ENCODE results near the gene AGPAT3. TPM values are rescaled to one million over a fixed set of nuclear protein-coding genes. Genes with fewer than 3 reads are reported as not detected.

AGPAT3 gene
- polyA plus RNA-seq, 2 of the 4 experiments (the other 2 are of a cell fraction): 18.2 to 20.3 TPM

DNA sequence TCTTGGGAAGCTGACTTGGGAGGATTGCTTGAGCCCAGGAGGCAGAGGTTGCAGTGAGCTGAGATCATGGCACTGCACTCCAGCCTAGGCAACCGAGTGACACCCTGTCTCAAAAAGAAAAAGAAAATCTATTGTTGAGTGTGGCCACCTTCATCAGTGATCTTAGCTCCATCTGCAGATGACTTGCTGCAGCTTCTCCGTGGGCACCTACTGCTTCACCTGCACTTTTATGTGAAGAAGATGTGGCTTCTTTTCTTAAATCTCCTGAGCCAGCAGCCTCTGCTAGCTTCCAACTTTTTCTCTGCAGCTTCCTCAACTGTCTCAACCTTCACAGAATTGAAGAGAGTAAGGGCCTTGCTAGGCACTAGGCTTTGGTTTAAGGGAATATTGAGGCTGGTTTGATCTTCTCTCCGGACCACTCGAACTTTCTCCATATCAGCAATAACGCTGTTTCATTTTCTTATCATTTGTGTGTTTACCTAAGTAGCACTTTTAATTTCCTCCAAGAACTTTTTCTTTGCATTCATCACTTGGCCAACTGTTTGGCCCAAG is 28.0 kb downstream of the AGPAT3 start:
- no peak for DNase-seq (ENCODE audit: low read depth in 1 of 2, low spot score in 1 of 2)
- H3K9me3 ChIP-seq: no peaks in the 10 kb centered on the region
- POLR2A ChIA-PET: no interaction called here
- H3K4me3 ChIP-seq: no peak overlapping the region
- no peak for FAIRE-seq
- H3K27ac ChIP-seq: no peak overlapping the region
- ATAC-seq: no peak
- H3K4me2 ChIP-seq: no peak overlapping the region
- TF ChIP-seq NFE2L2 (conservative IDR thresholded peaks at IDR 0.05; ENCODE audit: low read length) (no peak), HDAC2 (IDR thresholded peaks at IDR 0.05) (no peak), PBX3 (IDR thresholded peaks at IDR 0.05) (no peak), FOSB (CRISPR knock-in tag; IDR thresholded peaks at IDR 0.05) (no peak), CHD2 (IDR thresholded peaks at IDR 0.05; ENCODE audit: low read length, partially characterized antibody) (no peak), KDM5A (IDR thresholded peaks at IDR 0.05) (no peak), FOSL2 (IDR thresholded peaks at IDR 0.05) (no peak), FOSL2 (CRISPR knock-in tag; IDR thresholded peaks at IDR 0.05) (no peak), KDM1A (IDR thresholded peaks at IDR 0.05; ENCODE audit: low read depth) (no peak), ZC3H11A (IDR thresholded peaks at IDR 0.05) (no peak), HEYL (CRISPR knock-in tag; IDR thresholded peaks at IDR 0.05) (no peak), CEBPB (IDR thresholded peaks at IDR 0.05) (no peak), CBX2 (IDR thresholded peaks at IDR 0.05; ENCODE audit: borderline replicate concordance, low read depth) (no peak), NR3C1 (IDR thresholded peaks at IDR 0.05) (no peak), EHF (CRISPR knock-in tag; IDR thresholded peaks at IDR 0.05) (no peak), ZSCAN20 (CRISPR knock-in tag; IDR thresholded peaks at IDR 0.05) (no peak)
- TF ChIP-seq, protein P1, sequence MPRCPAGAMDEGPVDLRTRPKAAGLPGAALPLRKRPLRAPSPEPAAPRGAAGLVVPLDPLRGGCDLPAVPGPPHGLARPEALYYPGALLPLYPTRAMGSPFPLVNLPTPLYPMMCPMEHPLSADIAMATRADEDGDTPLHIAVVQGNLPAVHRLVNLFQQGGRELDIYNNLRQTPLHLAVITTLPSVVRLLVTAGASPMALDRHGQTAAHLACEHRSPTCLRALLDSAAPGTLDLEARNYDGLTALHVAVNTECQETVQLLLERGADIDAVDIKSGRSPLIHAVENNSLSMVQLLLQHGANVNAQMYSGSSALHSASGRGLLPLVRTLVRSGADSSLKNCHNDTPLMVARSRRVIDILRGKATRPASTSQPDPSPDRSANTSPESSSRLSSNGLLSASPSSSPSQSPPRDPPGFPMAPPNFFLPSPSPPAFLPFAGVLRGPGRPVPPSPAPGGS (IDR thresholded peaks at IDR 0.05): no peak
- TF ChIP-seq, protein P2, sequence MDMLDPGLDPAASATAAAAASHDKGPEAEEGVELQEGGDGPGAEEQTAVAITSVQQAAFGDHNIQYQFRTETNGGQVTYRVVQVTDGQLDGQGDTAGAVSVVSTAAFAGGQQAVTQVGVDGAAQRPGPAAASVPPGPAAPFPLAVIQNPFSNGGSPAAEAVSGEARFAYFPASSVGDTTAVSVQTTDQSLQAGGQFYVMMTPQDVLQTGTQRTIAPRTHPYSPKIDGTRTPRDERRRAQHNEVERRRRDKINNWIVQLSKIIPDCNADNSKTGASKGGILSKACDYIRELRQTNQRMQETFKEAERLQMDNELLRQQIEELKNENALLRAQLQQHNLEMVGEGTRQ (IDR thresholded peaks at IDR 0.05): no peak
- CTCF ChIA-PET: interaction anchor here (0.9 kb wide), 1 partner anchor 8 kb away, joined by 4 read pairs; no protein-coding TSS in a partner anchor
- 93% methylated on average over 5 of the region's 5 CpGs for WGBS (ENCODE audit: missing lambda C conversion rate)
- H3K4me1 ChIP-seq: no peaks in the 10 kb centered on the region

DNA sequence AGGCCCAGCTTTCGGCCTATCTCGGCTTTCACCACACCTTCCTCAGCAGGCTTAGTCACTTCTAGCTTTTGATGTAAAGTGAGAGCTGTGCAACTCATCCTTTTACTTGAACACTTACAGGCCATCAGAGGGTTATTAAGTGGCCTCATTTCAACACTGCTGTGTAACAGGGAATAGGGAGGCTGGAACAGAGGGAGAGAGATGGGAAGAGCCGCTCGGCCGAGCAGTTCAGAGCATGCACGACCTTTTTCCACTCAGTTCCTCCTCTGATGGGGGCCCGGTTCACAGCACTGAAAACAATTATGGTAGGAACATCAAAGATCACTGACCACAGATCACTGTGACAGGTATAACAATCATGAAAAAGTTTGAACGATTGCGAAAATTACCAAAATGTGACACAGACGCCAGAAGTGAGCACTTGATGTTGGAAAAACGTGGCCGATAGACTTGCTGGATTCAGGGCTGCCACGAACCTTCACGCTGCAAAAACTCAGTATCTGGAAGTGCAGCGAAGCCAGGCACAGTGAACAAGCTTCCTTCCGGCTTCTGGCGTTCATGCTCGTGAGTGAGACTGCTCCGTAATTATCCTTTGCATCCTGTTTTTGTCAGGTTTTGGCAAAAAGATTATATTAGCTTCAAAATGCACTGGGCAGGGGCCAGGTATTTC is 28.6 kb downstream of the AGPAT3 start:
- no peak for DNase-seq (ENCODE audit: low read depth in 1 of 2, low spot score in 1 of 2)
- no peak overlapping the region for H3K27ac ChIP-seq
- TF ChIP-seq CHD2 (IDR thresholded peaks at IDR 0.05; ENCODE audit: low read length, partially characterized antibody) (no peak), FOXS1 (CRISPR knock-in tag; IDR thresholded peaks at IDR 0.05) (no peak), EHMT2 (IDR thresholded peaks at IDR 0.05; ENCODE audit: low read depth) (no peak), JUN (IDR thresholded peaks at IDR 0.05) (no peak), ZFP36 (IDR thresholded peaks at IDR 0.05; ENCODE audit: borderline replicate concordance, partially characterized antibody) (no peak), REST (IDR thresholded peaks at IDR 0.05) (no peak), HEYL (CRISPR knock-in tag; IDR thresholded peaks at IDR 0.05) (no peak), RNF2 (IDR thresholded peaks at IDR 0.05; ENCODE audit: borderline replicate concordance, low read depth) (no peak), TP53 (CRISPR knock-in tag; IDR thresholded peaks at IDR 0.05) (no peak), HOXB13 (CRISPR knock-in tag; IDR thresholded peaks at IDR 0.05; ENCODE audit: low read depth) (no peak), POLR2A (IDR thresholded peaks at IDR 0.05; ENCODE audit: low read length) (no peak), RARB (CRISPR knock-in tag; IDR thresholded peaks at IDR 0.05) (no peak), NPAS2 (CRISPR knock-in tag; IDR thresholded peaks at IDR 0.05; ENCODE audit: borderline replicate concordance) (no peak), JUNB (IDR thresholded peaks at IDR 0.05) (no peak), RAD21 (conservative IDR thresholded peaks at IDR 0.05 in 1 of 2, IDR thresholded peaks at IDR 0.05 in 1 of 2) (no peak), RCOR1 (IDR thresholded peaks at IDR 0.05; ENCODE audit: low read depth, low read length) (no peak)
- TF ChIP-seq, protein P3, sequence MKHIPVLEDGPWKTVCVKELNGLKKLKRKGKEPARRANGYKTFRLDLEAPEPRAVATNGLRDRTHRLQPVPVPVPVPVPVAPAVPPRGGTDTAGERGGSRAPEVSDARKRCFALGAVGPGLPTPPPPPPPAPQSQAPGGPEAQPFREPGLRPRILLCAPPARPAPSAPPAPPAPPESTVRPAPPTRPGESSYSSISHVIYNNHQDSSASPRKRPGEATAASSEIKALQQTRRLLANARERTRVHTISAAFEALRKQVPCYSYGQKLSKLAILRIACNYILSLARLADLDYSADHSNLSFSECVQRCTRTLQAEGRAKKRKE (CRISPR knock-in tag; IDR thresholded peaks at IDR 0.05; ENCODE audit: low read depth): no peak
- 91% methylated on average over 19 of the region's 19 CpGs for WGBS (ENCODE audit: missing lambda C conversion rate)
- H3K4me3 ChIP-seq: no peak overlapping the region
- no peak for ATAC-seq
- POLR2A ChIA-PET: no interaction called here
- no peaks in the 10 kb centered on the region for H3K4me1 ChIP-seq
- H3K4me2 ChIP-seq: no peak overlapping the region
- CTCF ChIA-PET: interaction anchor here (0.6 kb wide), 1 partner anchor 9 kb away, joined by 6 read pairs; no protein-coding TSS in a partner anchor
- no peaks in the 10 kb centered on the region for H3K9me3 ChIP-seq
- FAIRE-seq: no peak
